Measurements from ENCODE around the gene ARHGAP44. TPM values are rescaled to one million over a fixed set of nuclear protein-coding genes. Genes with fewer than 3 reads are reported as not detected.

ARHGAP44 gene
- total RNA-seq, 1 experiment from 2014 or later: 7.3 TPM

- TF ChIP-seq ATF3 (IDR thresholded peaks at IDR 0.05) (no peak), POLR2AphosphoS5 (IDR thresholded peaks at IDR 0.05; ENCODE audit: low read depth, low read length) (no peak), EZH2 (IDR thresholded peaks at IDR 0.05) (no peak), REST (IDR thresholded peaks at IDR 0.05; ENCODE audit: low read depth) (no peak), SP1 (IDR thresholded peaks at IDR 0.05; ENCODE audit: low read depth) (no peak), TCF7L2 (IDR thresholded peaks at IDR 0.05; ENCODE audit: borderline replicate concordance, extremely low read depth, insufficient read depth, insufficient read length) (no peak), FOSL1 (IDR thresholded peaks at IDR 0.05; ENCODE audit: low read depth) (no peak)
Observed at GRCh38 chr17:12759090-12759489, 30.2 kb upstream of the ARHGAP44 start (continued).

- ATAC-seq (peak; percentile 63), DNase-seq (ENCODE audit: low read depth, low spot score) (no peak)
Observed at GRCh38 chr17:12765548-12765947, 23.8 kb upstream of the ARHGAP44 start.

More at GRCh38 chr17:12765548-12765947, 23.8 kb upstream of the ARHGAP44 start:
- no peak overlapping the region for H3K27ac ChIP-seq (ENCODE audit: low read depth, low read length)
- ChIA-PET RAD21 (ENCODE audit: low non-redundant PET in 1 of 2, low total read pairs in 2 of 2, uncharacterized antibody in 2 of 2, unreplicated experiment in 2 of 2) (no interaction called here), CTCF (no interaction called here), POLR2A (no interaction called here)
- no peak overlapping the region for H3K4me3 ChIP-seq (replicated peaks in 1 of 2; ENCODE audit: low read depth in 1 of 2, low read length in 2 of 2)
- no peak overlapping the region; the same call in 1 of the 2 replicates for H3K4me2 ChIP-seq (ENCODE audit: low read length)
- H3K9ac ChIP-seq (ENCODE audit: low read length): no peak overlapping the region
- H4K20me1 ChIP-seq (ENCODE audit: insufficient read depth): no peaks in the 10 kb centered on the region
- no peaks in the 10 kb centered on the region for H3K79me2 ChIP-seq (ENCODE audit: insufficient read depth, low read length)
- H3K27me3 ChIP-seq (ENCODE audit: insufficient read depth, low read length): peaks cover 65% of the 10 kb centered on the region
- TF ChIP-seq EGR1 (IDR thresholded peaks at IDR 0.05; ENCODE audit: low read depth) (no peak), TCF7L2 (IDR thresholded peaks at IDR 0.05; ENCODE audit: borderline replicate concordance, extremely low read depth, insufficient read depth, insufficient read length) (no peak), CEBPB (IDR thresholded peaks at IDR 0.05; ENCODE audit: low read depth) (no peak), JUND (IDR thresholded peaks at IDR 0.05) (no peak), FOSL1 (IDR thresholded peaks at IDR 0.05; ENCODE audit: low read depth) (0 out of 2 replicates have a peak, but pooled peaks have one; percentile 25)
- no TSS peak for BruUV-seq (replicated peaks)
- no peak overlapping the region for H2AFZ ChIP-seq (ENCODE audit: low read depth, low read length, poor library complexity, severe bottlenecking)
- no peaks in the 10 kb centered on the region for H3K9me2 ChIP-seq (ENCODE audit: insufficient read depth)
- H3K36me3 ChIP-seq (ENCODE audit: control insufficient read depth in 1 of 2, insufficient read depth in 2 of 2, low read length in 2 of 2): no peaks in the 10 kb centered on the region
- no peaks in the 10 kb centered on the region for H3K9me3 ChIP-seq (ENCODE audit: control insufficient read depth in 1 of 2, insufficient read depth in 1 of 2, low read depth in 1 of 2, low read length in 2 of 2)
- peaks cover 0 to 6% of the 10 kb centered on the region in 2 experiments; a peak in 1 of 4 replicates for H3K4me1 ChIP-seq (ENCODE audit: control insufficient read depth in 1 of 2, insufficient read depth in 2 of 2, low read length in 2 of 2)
- intact Hi-C loops (cut with micrococcal nuclease): no loop called here
